Forelimb muscle (tissue), 1 donor: ENCODE data around the gene EDRF1. TPM values are rescaled to one million over a fixed set of nuclear protein-coding genes. Genes with fewer than 3 reads are reported as not detected.
"Not testable (repeated sequence)": the region's sequence is repeated elsewhere in the genome, so short reads cannot be mapped to it uniquely, and the experiment has no call there.

Experiments used
- DNase-seq: peaks from one replicate; pipeline ENCODE4 v3.0.0-alpha.2; 2013; ENCODE audit warnings: low read depth
- polyA plus RNA-seq: library from polyadenylated mRNA; unstranded; fragments of 120-200 nt; gene quantifications from one replicate; pipeline ENCODE4 v1.2.1, GENCODE V29; 2013; ENCODE audit not compliant: insufficient read length

EDRF1 gene
- polyA plus RNA-seq, 1 donor, result 18.7 TPM

- DNase-seq, result no peak
These were observed 10.5 kb upstream of the EDRF1 start for GRCh38 chr10:125708971-125709503.

- DNase-seq, result no peak
These were observed 9.7 kb upstream of the EDRF1 start for GRCh38 chr10:125709553-125710474.

GRCh38 chr10:125711110-125711750 lies 8.3 kb upstream of the EDRF1 start:
- no peak for DNase-seq

GRCh38 chr10:125714728-125715127 lies 4.8 kb upstream of the EDRF1 start:
- DNase-seq, result not testable (repeated sequence)

GRCh38 chr10:125720002-125720382 lies 483 bp downstream of the EDRF1 start:
- no peak for DNase-seq

- no peak for DNase-seq
These were observed 1.5 kb downstream of the EDRF1 start for GRCh38 chr10:125721035-125721434.

DNA sequence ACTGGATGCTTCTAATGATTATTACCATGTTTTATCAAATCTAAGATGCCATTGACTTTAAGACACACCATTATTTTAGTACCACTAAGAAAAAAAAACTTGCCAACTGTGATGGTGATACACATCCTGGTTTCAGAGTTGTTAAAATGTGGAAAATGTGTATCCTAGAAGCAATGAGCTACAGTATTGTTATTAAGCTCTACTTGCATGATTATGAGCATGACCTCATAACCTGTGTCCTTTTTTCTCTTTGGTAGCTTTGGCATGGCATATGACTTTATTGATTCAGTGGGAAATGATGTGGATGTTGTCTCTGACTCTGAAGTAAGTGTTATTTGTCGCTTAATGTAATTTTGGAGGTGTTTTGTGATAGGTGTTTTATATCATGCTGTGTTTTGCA lies 3.3 kb downstream of the EDRF1 start:
- DNase-seq, result no peak

- DNase-seq, result no peak
These were observed 7.4 kb downstream of the EDRF1 start for GRCh38 chr10:125726914-125727313.

- DNase-seq, result no peak
These were observed 7.9 kb downstream of the EDRF1 start for GRCh38 chr10:125727436-125727835.

GRCh38 chr10:125734148-125734547 lies 14.6 kb downstream of the EDRF1 start:
- no peak for DNase-seq

DNA sequence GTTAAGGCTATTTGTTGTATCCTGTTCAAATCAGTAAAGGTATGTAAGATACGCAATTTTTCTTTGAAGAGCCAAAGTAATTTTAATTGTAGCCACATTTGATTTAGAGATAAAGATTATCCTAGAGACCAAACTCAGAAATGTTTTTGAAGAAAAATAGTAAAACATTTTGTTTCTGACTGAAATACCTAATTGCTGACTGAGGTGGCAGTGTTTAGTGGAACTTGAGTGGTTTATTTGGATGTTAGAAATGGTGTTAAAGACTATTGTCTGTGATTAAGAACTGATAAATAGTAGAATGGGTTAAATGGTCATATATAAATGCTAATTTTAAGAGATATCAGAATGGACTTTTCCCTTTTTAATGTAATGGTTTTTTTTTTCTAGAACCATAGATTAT lies 15.3 kb downstream of the EDRF1 start:
- no peak for DNase-seq

DNA sequence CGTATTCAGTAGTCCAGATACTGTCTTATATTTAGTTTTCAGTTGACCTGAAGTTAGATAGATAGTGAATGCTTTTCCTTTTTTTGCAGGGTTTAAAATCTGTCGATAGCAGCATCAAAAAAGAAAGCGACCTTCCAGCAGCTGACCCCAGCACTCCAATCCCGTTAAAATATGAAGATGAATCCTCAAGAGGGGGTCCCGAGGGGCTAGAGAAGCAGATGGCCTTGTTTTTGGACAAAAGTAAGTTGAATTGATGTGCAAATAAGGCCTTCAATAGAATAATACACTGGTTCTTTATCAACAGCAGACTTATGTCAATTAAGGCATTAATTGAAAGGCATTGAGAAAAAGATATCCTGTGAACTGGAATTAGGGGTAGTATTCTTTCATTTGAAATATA lies 18.7 kb downstream of the EDRF1 start:
- DNase-seq, result no peak

GRCh38 chr10:125739994-125740679 lies 20.6 kb downstream of the EDRF1 start:
- no peak for DNase-seq

DNA sequence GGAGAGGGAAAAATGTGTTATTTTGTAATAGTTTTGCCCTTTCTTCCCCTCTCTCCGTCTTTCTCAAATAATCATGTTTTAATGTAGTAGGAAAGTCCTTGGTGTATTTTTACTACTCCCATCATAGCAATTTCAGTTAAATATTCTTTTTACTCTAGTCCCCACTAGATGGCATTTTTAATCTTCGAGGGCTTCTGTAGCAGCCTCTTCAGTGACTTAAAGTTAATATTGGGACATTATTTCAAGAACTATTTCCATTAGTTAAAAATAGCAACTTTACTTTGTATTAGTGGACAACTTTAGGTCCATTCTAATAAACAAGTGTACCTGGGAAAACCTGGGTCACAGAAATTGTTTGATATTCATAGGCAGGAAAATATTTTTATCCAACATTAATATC lies 23.0 kb downstream of the EDRF1 start:
- no peak for DNase-seq

- DNase-seq, result no peak
These were observed 25.4 kb downstream of the EDRF1 start for GRCh38 chr10:125744909-125745308.

DNA sequence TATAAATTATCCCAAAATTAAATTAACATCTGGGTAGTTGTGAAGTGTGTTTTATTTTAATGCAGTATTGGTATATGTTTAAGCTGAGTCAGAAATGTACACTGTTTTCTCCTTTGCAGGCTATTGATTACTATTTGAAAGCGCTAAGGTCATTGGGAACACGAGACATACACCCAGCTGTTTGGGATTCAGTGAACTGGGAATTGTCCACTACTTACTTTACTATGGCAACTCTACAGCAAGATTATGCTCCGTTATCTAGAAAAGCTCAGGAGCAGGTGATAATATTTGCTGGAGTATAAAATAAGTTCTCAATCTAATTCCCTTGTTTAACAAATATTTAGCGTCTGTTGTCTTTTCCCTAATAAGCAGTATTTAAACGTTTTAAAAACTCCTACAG lies 27.9 kb downstream of the EDRF1 start:
- no peak for DNase-seq

DNA sequence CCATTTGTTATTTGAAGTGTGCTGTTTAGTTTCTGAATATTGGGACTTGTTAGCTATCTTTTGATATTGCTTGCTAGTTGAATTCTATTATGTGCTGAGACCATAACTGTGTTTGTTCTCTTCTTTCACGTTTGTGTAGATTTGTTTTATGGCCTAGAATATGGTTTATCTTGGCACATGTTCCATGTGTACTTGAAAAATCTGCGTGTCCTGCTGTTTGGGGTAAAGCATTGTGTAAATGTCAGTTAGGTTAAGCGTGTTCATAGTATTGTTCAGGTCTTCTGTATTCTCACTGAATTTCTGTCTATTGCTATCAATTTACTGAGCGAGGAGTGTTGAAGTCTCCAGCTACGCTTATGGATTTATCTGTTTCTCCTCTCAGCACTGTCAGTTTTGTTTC lies 36.7 kb downstream of the EDRF1 start:
- DNase-seq, result no peak

GRCh38 chr10:125756853-125757487 lies 37.5 kb downstream of the EDRF1 start:
- no peak for DNase-seq

DNA sequence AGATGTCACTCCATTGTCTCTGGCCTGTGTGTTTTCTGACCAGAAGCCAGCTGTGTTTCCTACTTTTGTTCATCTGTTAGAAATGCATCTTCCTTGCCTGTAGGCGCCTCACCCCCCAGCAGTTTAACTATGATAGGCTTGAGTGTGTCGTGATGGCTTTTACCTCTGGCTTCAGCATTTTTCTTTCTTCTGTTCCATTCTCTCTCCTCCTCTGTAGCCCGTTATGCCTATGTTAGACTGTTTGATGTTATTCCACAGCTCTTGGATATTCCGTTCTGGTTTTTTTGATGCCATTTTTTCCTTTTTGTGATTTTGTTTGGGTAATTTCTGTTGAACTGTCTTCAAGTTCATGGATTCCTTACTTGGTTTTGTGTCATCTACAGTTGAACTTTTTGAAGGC lies 38.2 kb downstream of the EDRF1 start:
- no peak for DNase-seq

DNA sequence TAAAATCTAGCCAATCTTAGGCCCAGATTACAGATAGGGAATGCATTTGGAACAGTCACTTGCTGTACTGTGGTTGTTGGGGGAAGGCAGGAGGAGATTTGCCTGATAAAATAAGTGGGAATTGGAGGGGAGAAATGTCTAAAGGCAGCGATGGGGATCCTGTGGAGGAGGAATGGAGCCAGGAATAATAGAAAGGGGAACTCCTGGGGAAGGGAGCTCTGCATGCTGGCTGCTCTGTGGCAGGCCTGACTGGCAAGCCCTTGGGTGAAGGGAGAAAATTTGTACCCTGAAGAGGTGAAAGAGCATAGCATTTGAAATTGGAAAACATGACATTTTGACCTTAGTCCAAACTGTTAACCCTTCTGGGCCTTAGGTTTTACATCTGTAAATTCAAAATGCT lies 42.5 kb downstream of the EDRF1 start:
- no peak for DNase-seq

DNA sequence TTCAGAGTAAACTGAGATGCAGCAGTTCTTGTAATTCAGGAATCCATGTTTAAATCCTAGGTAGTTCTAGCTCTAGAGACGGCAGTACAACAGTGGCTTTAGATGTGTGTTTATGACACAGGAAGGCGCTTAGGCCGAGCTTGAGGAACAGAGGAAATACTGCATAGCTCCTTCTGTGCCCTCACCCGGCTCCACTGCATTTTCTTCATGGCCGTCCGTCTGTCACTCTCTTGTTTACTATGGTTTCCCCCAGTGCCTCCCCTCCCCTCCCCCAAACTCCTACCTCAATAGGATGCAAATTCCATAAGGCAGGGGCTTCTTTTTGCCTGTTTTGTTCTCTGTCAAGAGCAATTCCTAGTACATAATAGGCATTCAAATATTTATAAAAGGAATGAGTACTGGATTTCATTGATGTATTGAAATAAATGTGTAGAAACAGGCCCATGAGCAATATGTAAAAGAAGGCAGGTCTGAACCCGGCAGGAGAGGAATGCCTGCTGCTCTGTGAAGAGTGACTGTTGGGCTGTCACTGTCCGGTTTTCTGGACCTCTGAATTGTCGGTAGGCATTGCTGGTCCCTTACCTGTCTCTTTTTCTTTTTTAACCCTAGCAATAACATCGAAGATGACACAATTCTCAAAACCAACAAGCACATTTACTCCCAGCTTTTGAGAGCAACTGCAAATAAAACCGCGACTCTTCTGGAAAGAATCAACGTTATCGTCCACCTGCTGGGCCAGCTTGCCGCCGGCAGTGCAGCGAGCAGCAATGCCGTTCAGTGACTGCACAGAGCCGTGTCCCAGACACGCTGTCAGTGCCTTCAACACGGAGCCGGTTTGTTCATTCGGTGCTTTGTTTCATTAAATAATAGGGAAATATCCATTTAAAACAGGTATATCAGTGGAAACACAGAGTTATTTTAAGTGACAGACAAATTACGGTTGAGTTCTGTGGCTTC lies 43.5 kb downstream of the EDRF1 start:
- no peak for DNase-seq
